ENCODE data around the gene BBLN.

Gene BBLN

DNA sequence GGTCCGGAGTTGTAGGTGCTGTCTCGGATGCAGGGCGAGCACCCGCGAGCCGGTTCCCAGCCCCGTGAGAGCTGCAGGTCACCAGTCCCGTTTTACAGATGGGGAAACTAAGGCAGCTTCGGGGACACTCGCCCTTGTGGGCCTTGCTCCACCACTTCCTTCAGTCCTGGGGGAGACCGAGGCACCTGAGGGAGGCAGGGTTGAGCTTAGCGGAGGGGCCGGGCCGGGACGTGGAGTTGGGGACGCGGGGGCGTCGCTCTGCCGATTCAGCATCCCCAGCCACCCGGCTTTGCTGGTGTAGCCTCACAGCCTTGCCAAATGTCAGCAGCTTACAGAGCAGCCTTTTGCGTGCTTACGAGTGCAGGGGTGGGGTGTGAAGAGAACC lies 530 bp downstream of the BBLN start:
- TF ChIP-seq, protein P1, sequence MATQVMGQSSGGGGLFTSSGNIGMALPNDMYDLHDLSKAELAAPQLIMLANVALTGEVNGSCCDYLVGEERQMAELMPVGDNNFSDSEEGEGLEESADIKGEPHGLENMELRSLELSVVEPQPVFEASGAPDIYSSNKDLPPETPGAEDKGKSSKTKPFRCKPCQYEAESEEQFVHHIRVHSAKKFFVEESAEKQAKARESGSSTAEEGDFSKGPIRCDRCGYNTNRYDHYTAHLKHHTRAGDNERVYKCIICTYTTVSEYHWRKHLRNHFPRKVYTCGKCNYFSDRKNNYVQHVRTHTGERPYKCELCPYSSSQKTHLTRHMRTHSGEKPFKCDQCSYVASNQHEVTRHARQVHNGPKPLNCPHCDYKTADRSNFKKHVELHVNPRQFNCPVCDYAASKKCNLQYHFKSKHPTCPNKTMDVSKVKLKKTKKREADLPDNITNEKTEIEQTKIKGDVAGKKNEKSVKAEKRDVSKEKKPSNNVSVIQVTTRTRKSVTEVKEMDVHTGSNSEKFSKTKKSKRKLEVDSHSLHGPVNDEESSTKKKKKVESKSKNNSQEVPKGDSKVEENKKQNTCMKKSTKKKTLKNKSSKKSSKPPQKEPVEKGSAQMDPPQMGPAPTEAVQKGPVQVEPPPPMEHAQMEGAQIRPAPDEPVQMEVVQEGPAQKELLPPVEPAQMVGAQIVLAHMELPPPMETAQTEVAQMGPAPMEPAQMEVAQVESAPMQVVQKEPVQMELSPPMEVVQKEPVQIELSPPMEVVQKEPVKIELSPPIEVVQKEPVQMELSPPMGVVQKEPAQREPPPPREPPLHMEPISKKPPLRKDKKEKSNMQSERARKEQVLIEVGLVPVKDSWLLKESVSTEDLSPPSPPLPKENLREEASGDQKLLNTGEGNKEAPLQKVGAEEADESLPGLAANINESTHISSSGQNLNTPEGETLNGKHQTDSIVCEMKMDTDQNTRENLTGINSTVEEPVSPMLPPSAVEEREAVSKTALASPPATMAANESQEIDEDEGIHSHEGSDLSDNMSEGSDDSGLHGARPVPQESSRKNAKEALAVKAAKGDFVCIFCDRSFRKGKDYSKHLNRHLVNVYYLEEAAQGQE (IDR thresholded peaks at IDR 0.05; ENCODE audit: insufficient read depth in 1 of 2, low read depth in 2 of 2, low read length in 2 of 2) = no peak
- TF ChIP-seq SIN3A (IDR thresholded peaks at IDR 0.05; ENCODE audit: borderline replicate concordance, insufficient read depth, low read length) = no peak
- no peak for TF ChIP-seq TAF1 (IDR thresholded peaks at IDR 0.05; ENCODE audit: borderline replicate concordance, insufficient read depth, low read length)
- TF ChIP-seq POLR2AphosphoS5 (IDR thresholded peaks at IDR 0.05; ENCODE audit: low read depth, low read length) = no peak
- no peak for TF ChIP-seq FOXP2 (optimal IDR thresholded peaks at IDR 0.05; ENCODE audit: borderline replicate concordance, extremely low read depth, extremely low read length, insufficient read depth)

DNA sequence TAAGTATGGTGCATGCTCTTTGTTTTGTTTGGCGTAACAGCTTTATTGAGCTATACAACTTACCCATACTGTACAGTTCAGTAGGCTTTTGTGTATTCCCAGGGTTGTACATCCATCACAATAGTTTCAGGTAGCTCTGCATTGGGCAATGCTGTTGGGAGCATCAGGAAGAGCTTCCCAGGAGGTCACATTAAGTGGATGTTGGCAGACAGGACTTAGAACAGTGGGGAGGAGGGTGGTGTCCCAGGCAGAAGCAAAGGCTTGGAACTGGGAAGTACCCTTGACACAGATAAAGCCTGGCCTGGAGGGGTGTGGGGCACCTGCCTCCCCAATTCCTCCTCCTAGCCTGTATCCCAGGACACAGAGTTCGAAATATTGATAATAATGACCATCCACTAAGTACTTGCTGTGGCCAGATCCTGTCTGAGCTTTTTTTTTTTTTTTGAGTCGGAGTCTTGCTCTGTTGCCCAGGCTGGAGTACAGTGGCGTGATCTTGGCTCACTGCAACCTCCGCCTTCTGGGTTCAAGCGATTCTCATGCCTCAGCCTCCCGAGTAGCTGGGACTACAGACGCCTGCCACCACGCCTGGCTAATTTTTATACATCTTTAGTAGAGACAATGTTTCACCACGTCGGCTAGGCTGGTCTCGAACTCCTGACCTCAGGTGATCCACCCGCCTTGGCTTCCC lies 1.3 kb downstream of the BBLN start:
- TF ChIP-seq SIN3A (IDR thresholded peaks at IDR 0.05; ENCODE audit: borderline replicate concordance, insufficient read depth, low read length) = no peak
- TF ChIP-seq, protein P1 (IDR thresholded peaks at IDR 0.05; ENCODE audit: insufficient read depth in 1 of 2, low read depth in 2 of 2, low read length in 2 of 2) = no peak
- no peak for TF ChIP-seq POLR2AphosphoS5 (IDR thresholded peaks at IDR 0.05; ENCODE audit: low read depth, low read length)
- no peak for TF ChIP-seq TAF1 (IDR thresholded peaks at IDR 0.05; ENCODE audit: borderline replicate concordance, insufficient read depth, low read length)
- no peak for TF ChIP-seq FOXP2 (optimal IDR thresholded peaks at IDR 0.05; ENCODE audit: borderline replicate concordance, extremely low read depth, extremely low read length, insufficient read depth)

DNA sequence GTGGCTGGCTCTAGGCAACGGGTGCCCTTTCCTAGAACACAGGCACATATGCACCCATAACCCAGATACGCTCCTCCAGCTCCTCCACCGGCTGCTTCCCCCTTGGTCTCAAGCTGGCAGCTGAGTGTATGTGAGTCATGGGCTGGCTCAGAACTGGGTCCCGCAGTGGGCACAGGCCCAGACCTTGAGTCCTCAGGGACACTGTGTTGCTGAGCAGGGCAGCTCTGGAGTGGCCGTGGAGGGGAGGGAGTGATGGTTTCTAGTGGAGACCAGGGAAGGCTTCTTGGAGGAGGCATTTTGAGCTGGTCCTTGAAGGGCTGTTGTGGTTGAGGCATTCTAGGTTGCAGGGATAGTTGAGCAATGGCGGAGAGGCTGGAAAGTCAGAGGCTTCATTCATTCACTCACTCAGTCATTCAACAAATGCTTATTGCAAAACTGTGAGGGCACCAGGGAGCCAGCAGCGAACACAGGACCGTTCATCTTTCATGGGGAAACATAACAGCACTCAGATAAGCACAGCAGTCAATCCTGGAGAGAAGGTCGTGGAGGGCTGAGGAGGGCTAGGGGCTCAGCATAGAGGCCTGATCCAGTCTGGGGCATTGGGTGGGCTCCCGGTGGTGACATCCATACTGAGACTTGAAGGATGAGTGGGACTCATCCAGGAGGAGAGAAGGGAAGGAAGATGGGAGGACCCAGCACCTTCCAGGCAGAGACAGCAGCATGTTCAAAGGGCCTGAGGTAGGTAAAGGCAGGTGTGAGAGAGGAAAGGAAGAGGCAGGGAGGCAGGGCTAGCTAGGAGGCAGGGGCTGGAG lies 2.4 kb downstream of the BBLN start:
- TF ChIP-seq FOXP2 (optimal IDR thresholded peaks at IDR 0.05; ENCODE audit: borderline replicate concordance, extremely low read depth, extremely low read length, insufficient read depth) (no peak), SIN3A (IDR thresholded peaks at IDR 0.05; ENCODE audit: borderline replicate concordance, insufficient read depth, low read length) (no peak), POLR2AphosphoS5 (IDR thresholded peaks at IDR 0.05; ENCODE audit: low read depth, low read length) (no peak), TAF1 (IDR thresholded peaks at IDR 0.05; ENCODE audit: borderline replicate concordance, insufficient read depth, low read length) (no peak)
- TF ChIP-seq, protein P1 (IDR thresholded peaks at IDR 0.05; ENCODE audit: insufficient read depth in 1 of 2, low read depth in 2 of 2, low read length in 2 of 2) = no peak

DNA sequence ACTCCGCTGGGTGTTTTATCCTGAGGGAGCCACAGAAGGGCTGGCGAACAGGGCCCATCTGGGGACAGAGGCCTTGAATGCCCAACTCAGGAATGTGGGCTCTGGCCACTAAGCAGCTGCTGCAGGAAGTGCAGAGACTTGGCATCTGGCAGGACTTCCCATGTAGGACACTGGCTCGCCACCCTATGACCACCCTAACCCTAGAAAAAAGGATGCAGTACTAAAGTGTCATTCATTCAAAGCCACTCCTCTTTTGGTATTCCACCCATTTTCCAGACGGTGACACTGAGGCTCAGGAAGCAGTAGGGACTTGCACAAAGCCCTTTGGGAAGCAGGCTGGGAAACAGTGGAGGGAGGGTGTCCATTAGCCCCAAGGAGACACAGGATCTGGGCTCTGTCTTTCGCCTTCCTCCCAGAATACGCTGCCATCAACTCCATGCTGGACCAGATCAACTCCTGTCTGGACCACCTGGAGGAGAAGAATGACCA lies 3.0 kb downstream of the BBLN start:
- TF ChIP-seq, protein P1 (IDR thresholded peaks at IDR 0.05; ENCODE audit: insufficient read depth in 1 of 2, low read depth in 2 of 2, low read length in 2 of 2) = no peak
- TF ChIP-seq SIN3A (IDR thresholded peaks at IDR 0.05; ENCODE audit: borderline replicate concordance, insufficient read depth, low read length) (no peak), FOXP2 (optimal IDR thresholded peaks at IDR 0.05; ENCODE audit: borderline replicate concordance, extremely low read depth, extremely low read length, insufficient read depth) (no peak), POLR2AphosphoS5 (IDR thresholded peaks at IDR 0.05; ENCODE audit: low read depth, low read length) (no peak), TAF1 (IDR thresholded peaks at IDR 0.05; ENCODE audit: borderline replicate concordance, insufficient read depth, low read length) (no peak)

All from PFSK-1 (cell line).